NCI-H1436 (cell line): ENCODE measurements around the gene TBCC.

Experiments used
- DNase-seq: peaks from one replicate; lab custom pipeline; 2025; lab: John Stamatoyannopoulos, UW

Gene TBCC

GRCh38 chr6:42696526-42697267 is 49.2 kb downstream of the TBCC start:
- no peak for DNase-seq

GRCh38 chr6:42694586-42694985 is 51.3 kb downstream of the TBCC start:
- DNase-seq = no peak
